Measurements from ENCODE around the gene CFAP54.

The CFAP54 gene

GRCh38 chr12:96881608-96882007 lies 392.2 kb downstream of the CFAP54 start:
- Histone ChIP-seq H3K4me3 (ENCODE audit: low read length) (no peak overlapping the region), H3K27ac (ENCODE audit: low read length) (no peak overlapping the region), H3K4me1 (ENCODE audit: control insufficient read depth, insufficient read depth, low read length) (no peaks in the 10 kb centered on the region), H3K9me3 (ENCODE audit: control insufficient read depth, insufficient read depth, low read length) (no peaks in the 10 kb centered on the region), H3K27me3 (ENCODE audit: control insufficient read depth, insufficient read depth, low read length) (no peaks in the 10 kb centered on the region), H3K36me3 (ENCODE audit: control insufficient read depth, insufficient read depth, low read length) (no peaks in the 10 kb centered on the region)
- no peak for DNase-seq (ENCODE audit: low read depth, low spot score)

- DNase-seq (ENCODE audit: low read depth, low spot score) = no peak
- no peaks in the 10 kb centered on the region for H3K4me1 ChIP-seq (ENCODE audit: control insufficient read depth, insufficient read depth, low read length)
- WGBS (ENCODE audit: insufficient coverage, insufficient read length) = no CpG with 5 or more reads among the region's 2 CpGs
- H3K4me3 ChIP-seq (ENCODE audit: low read length) = no peak overlapping the region
- H3K27ac ChIP-seq (ENCODE audit: low read length) = no peak overlapping the region
- no peaks in the 10 kb centered on the region for H3K9me3 ChIP-seq (ENCODE audit: control insufficient read depth, insufficient read depth, low read length)
- H3K36me3 ChIP-seq (ENCODE audit: control insufficient read depth, insufficient read depth, low read length) = no peaks in the 10 kb centered on the region
- no peaks in the 10 kb centered on the region for H3K27me3 ChIP-seq (ENCODE audit: control insufficient read depth, insufficient read depth, low read length)
Observed at GRCh38 chr12:96882862-96883261, 393.5 kb downstream of the CFAP54 start.

- H3K27ac ChIP-seq (ENCODE audit: low read length) = no peak overlapping the region
- no peak for DNase-seq (ENCODE audit: low read depth, low spot score)
- H3K4me3 ChIP-seq (ENCODE audit: low read length) = no peak overlapping the region
- no peaks in the 10 kb centered on the region for H3K4me1 ChIP-seq (ENCODE audit: control insufficient read depth, insufficient read depth, low read length)
- H3K36me3 ChIP-seq (ENCODE audit: control insufficient read depth, insufficient read depth, low read length) = no peaks in the 10 kb centered on the region
- H3K9me3 ChIP-seq (ENCODE audit: control insufficient read depth, insufficient read depth, low read length) = no peaks in the 10 kb centered on the region
- no CpG with 5 or more reads among the region's 4 CpGs for WGBS (ENCODE audit: insufficient coverage, insufficient read length)
- no peaks in the 10 kb centered on the region for H3K27me3 ChIP-seq (ENCODE audit: control insufficient read depth, insufficient read depth, low read length)
Observed at GRCh38 chr12:96883571-96883970, 394.2 kb downstream of the CFAP54 start.

- Histone ChIP-seq H3K9me3 (ENCODE audit: control insufficient read depth, insufficient read depth, low read length) (no peaks in the 10 kb centered on the region), H3K27ac (ENCODE audit: low read length) (no peak overlapping the region), H3K4me1 (ENCODE audit: control insufficient read depth, insufficient read depth, low read length) (peaks cover 2% of the 10 kb centered on the region; the same call in 1 of the 2 replicates), H3K36me3 (ENCODE audit: control insufficient read depth, insufficient read depth, low read length) (no peaks in the 10 kb centered on the region), H3K27me3 (ENCODE audit: control insufficient read depth, insufficient read depth, low read length) (no peaks in the 10 kb centered on the region), H3K4me3 (ENCODE audit: low read length) (no peak overlapping the region)
- no CpG with 5 or more reads among the region's 4 CpGs for whole genome bisulfite sequencing (ENCODE audit: insufficient coverage, insufficient read length)
- DNase-seq (ENCODE audit: low read depth, low spot score) = no peak
Observed at GRCh38 chr12:96886998-96887677, 397.8 kb downstream of the CFAP54 start.

GRCh38 chr12:96889273-96889933 lies 400.0 kb downstream of the CFAP54 start:
- no CpG with 5 or more reads among the region's 5 CpGs for WGBS (ENCODE audit: insufficient coverage, insufficient read length)
- DNase-seq (ENCODE audit: low read depth, low spot score) = no peak
- Histone ChIP-seq H3K4me3 (ENCODE audit: low read length) (no peak overlapping the region), H3K27me3 (ENCODE audit: control insufficient read depth, insufficient read depth, low read length) (no peaks in the 10 kb centered on the region), H3K4me1 (ENCODE audit: control insufficient read depth, insufficient read depth, low read length) (peaks cover 2% of the 10 kb centered on the region; the same call in 1 of the 2 replicates), H3K9me3 (ENCODE audit: control insufficient read depth, insufficient read depth, low read length) (no peaks in the 10 kb centered on the region), H3K27ac (ENCODE audit: low read length) (no peak overlapping the region), H3K36me3 (ENCODE audit: control insufficient read depth, insufficient read depth, low read length) (no peaks in the 10 kb centered on the region)

- Histone ChIP-seq H3K27ac (ENCODE audit: low read length) (no peak overlapping the region), H3K36me3 (ENCODE audit: control insufficient read depth, insufficient read depth, low read length) (no peaks in the 10 kb centered on the region), H3K4me3 (ENCODE audit: low read length) (no peak overlapping the region), H3K4me1 (ENCODE audit: control insufficient read depth, insufficient read depth, low read length) (peaks cover 2% of the 10 kb centered on the region; the same call in 1 of the 2 replicates), H3K27me3 (ENCODE audit: control insufficient read depth, insufficient read depth, low read length) (no peaks in the 10 kb centered on the region), H3K9me3 (ENCODE audit: control insufficient read depth, insufficient read depth, low read length) (no peaks in the 10 kb centered on the region)
- no CpG with 5 or more reads among the region's 2 CpGs for WGBS (ENCODE audit: insufficient coverage, insufficient read length)
- DNase-seq (ENCODE audit: low read depth, low spot score) = no peak
Observed at GRCh38 chr12:96890331-96890730, 401.0 kb downstream of the CFAP54 start.

GRCh38 chr12:96892104-96892503 lies 402.7 kb downstream of the CFAP54 start:
- no peaks in the 10 kb centered on the region for H3K36me3 ChIP-seq (ENCODE audit: control insufficient read depth, insufficient read depth, low read length)
- no CpG with 5 or more reads among the region's 3 CpGs for WGBS (ENCODE audit: insufficient coverage, insufficient read length)
- H3K4me3 ChIP-seq (ENCODE audit: low read length) = no peak overlapping the region
- H3K9me3 ChIP-seq (ENCODE audit: control insufficient read depth, insufficient read depth, low read length) = no peaks in the 10 kb centered on the region
- H3K4me1 ChIP-seq (ENCODE audit: control insufficient read depth, insufficient read depth, low read length) = peaks cover 2% of the 10 kb centered on the region; the same call in 1 of the 2 replicates
- H3K27me3 ChIP-seq (ENCODE audit: control insufficient read depth, insufficient read depth, low read length) = no peaks in the 10 kb centered on the region
- H3K27ac ChIP-seq (ENCODE audit: low read length) = no peak overlapping the region
- DNase-seq (ENCODE audit: low read depth, low spot score) = no peak

- Histone ChIP-seq H3K9me3 (ENCODE audit: control insufficient read depth, insufficient read depth, low read length) (no peaks in the 10 kb centered on the region), H3K4me3 (ENCODE audit: low read length) (no peak overlapping the region), H3K4me1 (ENCODE audit: control insufficient read depth, insufficient read depth, low read length) (no peaks in the 10 kb centered on the region), H3K27ac (ENCODE audit: low read length) (no peak overlapping the region), H3K27me3 (ENCODE audit: control insufficient read depth, insufficient read depth, low read length) (no peaks in the 10 kb centered on the region), H3K36me3 (ENCODE audit: control insufficient read depth, insufficient read depth, low read length) (no peaks in the 10 kb centered on the region)
- no CpG with 5 or more reads among the region's 3 CpGs for WGBS (ENCODE audit: insufficient coverage, insufficient read length)
- DNase-seq (ENCODE audit: low read depth, low spot score) = no peak
Observed at GRCh38 chr12:96897421-96897820, 408.0 kb downstream of the CFAP54 start.

- no peak overlapping the region for H3K27ac ChIP-seq (ENCODE audit: low read length)
- H3K4me1 ChIP-seq (ENCODE audit: control insufficient read depth, insufficient read depth, low read length) = no peaks in the 10 kb centered on the region
- DNase-seq (ENCODE audit: low read depth, low spot score) = no peak
- H3K9me3 ChIP-seq (ENCODE audit: control insufficient read depth, insufficient read depth, low read length) = no peaks in the 10 kb centered on the region
- H3K27me3 ChIP-seq (ENCODE audit: control insufficient read depth, insufficient read depth, low read length) = no peaks in the 10 kb centered on the region
- H3K36me3 ChIP-seq (ENCODE audit: control insufficient read depth, insufficient read depth, low read length) = no peaks in the 10 kb centered on the region
- no peak overlapping the region for H3K4me3 ChIP-seq (ENCODE audit: low read length)
Observed at GRCh38 chr12:96901175-96901574, 411.8 kb downstream of the CFAP54 start.

GRCh38 chr12:96902076-96902475 lies 412.7 kb downstream of the CFAP54 start:
- DNase-seq (ENCODE audit: low read depth, low spot score) = no peak

GRCh38 chr12:96906498-96906848 lies 417.1 kb downstream of the CFAP54 start:
- no peaks in the 10 kb centered on the region for H3K4me1 ChIP-seq (ENCODE audit: control insufficient read depth, insufficient read depth, low read length)
- no peaks in the 10 kb centered on the region for H3K27me3 ChIP-seq (ENCODE audit: control insufficient read depth, insufficient read depth, low read length)
- DNase-seq (ENCODE audit: low read depth, low spot score) = no peak
- H3K4me3 ChIP-seq (ENCODE audit: low read length) = peak overlapping the region; percentile 63; the same call in 1 of the 2 replicates
- no peak overlapping the region for H3K27ac ChIP-seq (ENCODE audit: low read length)
- WGBS (ENCODE audit: insufficient coverage, insufficient read length) = no CpG with 5 or more reads among the region's 9 CpGs
- no peaks in the 10 kb centered on the region for H3K9me3 ChIP-seq (ENCODE audit: control insufficient read depth, insufficient read depth, low read length)
- H3K36me3 ChIP-seq (ENCODE audit: control insufficient read depth, insufficient read depth, low read length) = no peaks in the 10 kb centered on the region

More at GRCh38 chr12:96902076-96902475, 412.7 kb downstream of the CFAP54 start:
- Histone ChIP-seq H3K36me3 (ENCODE audit: control insufficient read depth, insufficient read depth, low read length) (no peaks in the 10 kb centered on the region), H3K27me3 (ENCODE audit: control insufficient read depth, insufficient read depth, low read length) (no peaks in the 10 kb centered on the region), H3K4me1 (ENCODE audit: control insufficient read depth, insufficient read depth, low read length) (no peaks in the 10 kb centered on the region), H3K27ac (ENCODE audit: low read length) (no peak overlapping the region), H3K4me3 (ENCODE audit: low read length) (no peak overlapping the region), H3K9me3 (ENCODE audit: control insufficient read depth, insufficient read depth, low read length) (no peaks in the 10 kb centered on the region)
- no CpG with 5 or more reads among the region's 4 CpGs for WGBS (ENCODE audit: insufficient coverage, insufficient read length)

Data from iPS DF 6.9 (cell line).